BLaER1 treated with 17β-estradiol and CSF1 and Interleukin-3, amounts not matched to agents 10 nM and 100 nM (cell line): ENCODE results near the gene SH3TC1.

Experiments used
- H3K27ac ChIP-seq, 11 experiments: shearing (Covaris generic); formaldehyde crosslinking; 2 replicates each; pipeline ENCODE4 v1.8.1; 2022
- H3K27me3 ChIP-seq, 11 experiments: shearing (Covaris generic); formaldehyde crosslinking; 2 replicates each; pipeline ENCODE4 v1.8.1; 2022
- H3K36me3 ChIP-seq, 11 experiments: shearing (Covaris generic); formaldehyde crosslinking; 2 replicates each; pipeline ENCODE4 v1.8.1; 2022
- H3K4me1 ChIP-seq, 10 experiments: shearing (Covaris generic); formaldehyde crosslinking; 2 replicates each; pipeline ENCODE4 v1.8.1; 2022
- H3K4me2 ChIP-seq, 11 experiments: shearing (Covaris generic); formaldehyde crosslinking; 2 replicates each; pipeline ENCODE4 v1.8.1; 2022
- H3K4me3 ChIP-seq, 10 experiments: shearing (Covaris generic); formaldehyde crosslinking; 2 replicates each; pipeline ENCODE4 v1.8.1; 2022
- H3K9ac ChIP-seq, 11 experiments: shearing (Covaris generic); formaldehyde crosslinking; 2 replicates each; pipeline ENCODE4 v1.8.1; 2022
- H3K9me3 ChIP-seq, 11 experiments: shearing (Covaris generic); formaldehyde crosslinking; replicated peaks in 1 of 11; 2 replicates each; pipeline ENCODE4 v1.8.1; 2022
- H4K20me1 ChIP-seq, 11 experiments: shearing (Covaris generic); formaldehyde crosslinking; 2 replicates each; pipeline ENCODE4 v1.8.1; 2022
- Cebpa-rat ChIP-seq, 11 experiments: shearing (Covaris generic); IDR thresholded peaks; 2 replicates each; pipeline ENCODE4 v1.8.1; 2022

The SH3TC1 gene

GRCh38 chr4:8230033-8230432, 30.9 kb downstream of the SH3TC1 start:
- H4K20me1 ChIP-seq: peaks cover 0 to 100% (median 22%) of the 10 kb centered on the region in 11 experiments; a peak in 11 of 22 replicates
- H3K27ac ChIP-seq: peak overlapping the region in 7 of 11 experiments; percentile 45 to 90 (median 73); a peak in 9 of 22 replicates
- no peak for TF ChIP-seq Cebpa-rat (IDR thresholded peaks at IDR 0.05)

GRCh38 chr4:8230891-8231290, 31.8 kb downstream of the SH3TC1 start:
- peak overlapping the region in 7 of 11 experiments; percentile 7 to 96 (median 57); a peak in 8 of 22 replicates for H3K4me2 ChIP-seq
- no peaks in the 10 kb centered on the region for H3K27me3 ChIP-seq
- TF ChIP-seq Cebpa-rat (IDR thresholded peaks at IDR 0.05): no peak
- H3K9me3 ChIP-seq: peaks cover 0 to 5% (median 0%) of the 10 kb centered on the region in 11 experiments; a peak in 1 of 22 replicates
- no peak overlapping the region for H3K4me3 ChIP-seq
- H3K4me1 ChIP-seq: peaks cover 50 to 67% (median 57%) of the 10 kb centered on the region in 10 experiments
- H3K36me3 ChIP-seq: peaks cover 29 to 92% (median 47%) of the 10 kb centered on the region in 11 experiments; a peak in 19 of 22 replicates
- H3K27ac ChIP-seq: peak overlapping the region in 2 of 11 experiments; percentile 5 to 25; a peak in 1 of 22 replicates
- H4K20me1 ChIP-seq: peaks cover 0 to 100% (median 22%) of the 10 kb centered on the region in 11 experiments; a peak in 11 of 22 replicates
- H3K9ac ChIP-seq: no peak overlapping the region

More at GRCh38 chr4:8230033-8230432, 30.9 kb downstream of the SH3TC1 start:
- H3K36me3 ChIP-seq: peaks cover 23 to 92% (median 38%) of the 10 kb centered on the region in 11 experiments; a peak in 19 of 22 replicates
- H3K4me2 ChIP-seq: peak overlapping the region; percentile 44 to 96 (median 88); a peak in 20 of 22 replicates
- H3K4me3 ChIP-seq: no peak overlapping the region
- peaks cover 58 to 71% (median 64%) of the 10 kb centered on the region in 10 experiments for H3K4me1 ChIP-seq
- no peaks in the 10 kb centered on the region for H3K27me3 ChIP-seq
- H3K9me3 ChIP-seq: peaks cover 0 to 5% (median 0%) of the 10 kb centered on the region in 11 experiments; a peak in 1 of 22 replicates
- no peak overlapping the region for H3K9ac ChIP-seq

- Histone ChIP-seq H3K27ac (peak overlapping the region in 2 of 11 experiments; percentile 17 to 25; a peak in 2 of 22 replicates), H3K4me3 (no peak overlapping the region), H3K9ac (no peak overlapping the region), H3K4me2 (peak overlapping the region in 2 of 11 experiments; percentile 2 to 7; a peak in 3 of 22 replicates), H3K36me3 (peaks cover 29 to 92% (median 54%) of the 10 kb centered on the region in 11 experiments; a peak in 19 of 22 replicates), H3K4me1 (peaks cover 43 to 67% (median 53%) of the 10 kb centered on the region in 10 experiments), H4K20me1 (peaks cover 0 to 100% (median 22%) of the 10 kb centered on the region in 11 experiments; a peak in 11 of 22 replicates), H3K9me3 (peaks cover 0 to 5% (median 0%) of the 10 kb centered on the region in 11 experiments; a peak in 1 of 22 replicates), H3K27me3 (no peaks in the 10 kb centered on the region)
- TF ChIP-seq Cebpa-rat (IDR thresholded peaks at IDR 0.05): no peak
Observed at GRCh38 chr4:8231551-8232049, 32.5 kb downstream of the SH3TC1 start.

- Histone ChIP-seq H3K4me1 (peaks cover 31 to 64% (median 45%) of the 10 kb centered on the region in 10 experiments), H4K20me1 (peaks cover 0 to 100% (median 19%) of the 10 kb centered on the region in 11 experiments; a peak in 11 of 22 replicates), H3K27me3 (no peaks in the 10 kb centered on the region), H3K9me3 (peaks cover 0 to 5% (median 0%) of the 10 kb centered on the region in 11 experiments; a peak in 1 of 22 replicates), H3K9ac (no peak overlapping the region), H3K36me3 (peaks cover 29 to 92% (median 57%) of the 10 kb centered on the region in 11 experiments; a peak in 19 of 22 replicates), H3K4me2 (no peak overlapping the region), H3K27ac (no peak overlapping the region), H3K4me3 (no peak overlapping the region)
- no peak for TF ChIP-seq Cebpa-rat (IDR thresholded peaks at IDR 0.05)
Observed at GRCh38 chr4:8232748-8233147, 33.7 kb downstream of the SH3TC1 start.

- Histone ChIP-seq H3K4me1 (peaks cover 30 to 62% (median 44%) of the 10 kb centered on the region in 10 experiments), H3K4me2 (no peak overlapping the region), H3K9ac (no peak overlapping the region), H3K27ac (no peak overlapping the region), H4K20me1 (peaks cover 0 to 100% (median 15%) of the 10 kb centered on the region in 11 experiments; a peak in 11 of 22 replicates), H3K4me3 (no peak overlapping the region), H3K27me3 (no peaks in the 10 kb centered on the region), H3K9me3 (peaks cover 0 to 5% (median 0%) of the 10 kb centered on the region in 11 experiments; a peak in 1 of 22 replicates), H3K36me3 (peaks cover 29 to 92% (median 60%) of the 10 kb centered on the region in 11 experiments; a peak in 19 of 22 replicates)
- no peak for TF ChIP-seq Cebpa-rat (IDR thresholded peaks at IDR 0.05)
Observed at GRCh38 chr4:8233672-8234484, 34.8 kb downstream of the SH3TC1 start.

GRCh38 chr4:8234715-8235114, 35.6 kb downstream of the SH3TC1 start:
- peaks cover 29 to 96% (median 64%) of the 10 kb centered on the region in 11 experiments; a peak in 19 of 22 replicates for H3K36me3 ChIP-seq
- no peak overlapping the region for H3K27ac ChIP-seq
- no peak for TF ChIP-seq Cebpa-rat (IDR thresholded peaks at IDR 0.05)
- H3K9me3 ChIP-seq: peaks cover 0 to 5% (median 0%) of the 10 kb centered on the region in 11 experiments; a peak in 1 of 22 replicates
- H3K4me3 ChIP-seq: no peak overlapping the region
- H3K9ac ChIP-seq: no peak overlapping the region
- H4K20me1 ChIP-seq: peaks cover 0 to 100% (median 19%) of the 10 kb centered on the region in 11 experiments; a peak in 11 of 22 replicates
- H3K4me1 ChIP-seq: peaks cover 29 to 60% (median 44%) of the 10 kb centered on the region in 10 experiments
- no peak overlapping the region for H3K4me2 ChIP-seq
- no peaks in the 10 kb centered on the region for H3K27me3 ChIP-seq

- H3K4me3 ChIP-seq: no peak overlapping the region
- no peaks in the 10 kb centered on the region for H3K27me3 ChIP-seq
- peaks cover 0 to 5% (median 0%) of the 10 kb centered on the region in 11 experiments; a peak in 1 of 22 replicates for H3K9me3 ChIP-seq
- H3K27ac ChIP-seq: no peak overlapping the region
- no peak for TF ChIP-seq Cebpa-rat (IDR thresholded peaks at IDR 0.05)
- H3K9ac ChIP-seq: no peak overlapping the region
- no peak overlapping the region for H3K4me2 ChIP-seq
- H4K20me1 ChIP-seq: peaks cover 0 to 100% (median 19%) of the 10 kb centered on the region in 11 experiments; a peak in 11 of 22 replicates
- peaks cover 27 to 60% (median 43%) of the 10 kb centered on the region in 10 experiments for H3K4me1 ChIP-seq
- H3K36me3 ChIP-seq: peaks cover 29 to 96% (median 64%) of the 10 kb centered on the region in 11 experiments; a peak in 19 of 22 replicates
Observed at GRCh38 chr4:8235224-8235623, 36.1 kb downstream of the SH3TC1 start.

- peaks cover 29 to 98% (median 64%) of the 10 kb centered on the region in 11 experiments; a peak in 19 of 22 replicates for H3K36me3 ChIP-seq
- H3K27me3 ChIP-seq: no peaks in the 10 kb centered on the region
- H3K4me3 ChIP-seq: no peak overlapping the region
- H3K27ac ChIP-seq: peak overlapping the region in 2 of 11 experiments; percentile 4 to 18; a peak in 1 of 22 replicates
- H3K9ac ChIP-seq: peak overlapping the region in 3 of 11 experiments; percentile 18 to 37 (median 22); a peak in 4 of 22 replicates
- peaks cover 27 to 59% (median 44%) of the 10 kb centered on the region in 10 experiments for H3K4me1 ChIP-seq
- H4K20me1 ChIP-seq: peaks cover 0 to 100% (median 19%) of the 10 kb centered on the region in 11 experiments; a peak in 11 of 22 replicates
- H3K9me3 ChIP-seq: peaks cover 0 to 5% (median 0%) of the 10 kb centered on the region in 11 experiments; a peak in 1 of 22 replicates
- H3K4me2 ChIP-seq: no peak overlapping the region; a peak in 1 of 22 replicates
- no peak for TF ChIP-seq Cebpa-rat (IDR thresholded peaks at IDR 0.05)
Observed at GRCh38 chr4:8235686-8236085, 36.6 kb downstream of the SH3TC1 start.
